GM21381 (cell line): ENCODE measurements around the gene DYNLL1.
"Not testable (repeated sequence)": the region's sequence is repeated elsewhere in the genome, so short reads cannot be mapped to it uniquely, and the experiment has no call there.

Experiments
- ATAC-seq: cut with Tn5 transposase; IDR thresholded peaks from one replicate; pipeline ENCODE4 v1.9.1; 2021; ENCODE audit warnings: mild to moderate bottlenecking, moderate library complexity; ENCODE audit not compliant: unreplicated experiment

Gene DYNLL1

DNA sequence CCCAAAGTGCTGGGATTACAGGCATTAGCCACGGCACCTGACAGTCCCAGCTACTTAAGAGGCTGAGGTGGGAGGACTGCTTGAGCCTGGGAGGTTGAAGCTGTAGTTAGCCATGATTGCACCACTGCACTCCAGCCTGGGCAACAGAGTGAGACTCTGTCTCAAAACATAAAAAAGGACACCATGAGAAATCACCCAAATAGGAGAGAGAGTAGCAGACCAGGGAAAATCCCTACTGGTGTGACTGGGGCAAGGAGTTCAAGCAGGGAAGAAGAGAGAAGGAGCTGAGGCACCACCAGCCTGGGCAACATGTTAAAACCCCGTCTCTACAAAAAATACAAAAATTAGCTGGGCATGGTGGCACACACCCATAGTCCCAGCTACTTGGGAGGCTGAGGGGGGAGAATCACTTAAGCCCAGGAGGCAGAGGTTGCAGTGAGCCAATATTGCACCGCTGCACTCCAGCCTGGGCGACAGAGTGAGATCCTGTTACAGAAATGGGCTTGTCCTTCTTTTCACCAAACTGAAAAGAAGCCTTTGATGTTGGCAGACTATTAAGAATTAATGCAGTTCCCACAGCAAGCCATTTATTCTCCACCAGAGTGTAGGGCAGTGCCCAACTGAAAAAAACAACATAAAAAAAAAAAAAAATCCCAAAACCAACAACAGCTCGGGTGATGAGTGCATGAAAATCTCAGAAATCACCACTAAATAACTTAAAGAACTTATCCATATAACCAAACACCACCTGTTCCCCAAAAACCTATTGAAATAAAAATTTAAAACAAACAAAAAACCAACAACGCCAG, 21.9 kb upstream of the DYNLL1 start:
- no peak for ATAC-seq

DNA sequence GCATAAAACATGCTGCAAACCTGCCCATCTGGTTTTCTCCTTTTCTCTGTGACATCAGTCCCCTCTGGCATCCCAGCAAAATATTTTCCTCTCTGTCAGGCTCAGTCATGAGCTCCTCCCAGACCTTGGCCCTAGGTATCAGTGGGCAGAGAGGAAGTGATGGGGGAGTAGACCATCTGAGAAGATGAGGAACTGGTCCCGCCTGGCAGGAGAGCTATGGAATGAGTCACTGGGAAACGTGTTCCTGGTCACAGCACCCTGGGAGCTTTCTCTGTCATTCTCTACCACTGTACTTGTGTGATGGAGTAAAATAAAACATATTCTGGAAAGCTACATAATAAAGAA, 21.3 kb upstream of the DYNLL1 start:
- ATAC-seq: no peak

GRCh38 chr12:120475643-120476042, 20.3 kb upstream of the DYNLL1 start:
- no peak for ATAC-seq

DNA sequence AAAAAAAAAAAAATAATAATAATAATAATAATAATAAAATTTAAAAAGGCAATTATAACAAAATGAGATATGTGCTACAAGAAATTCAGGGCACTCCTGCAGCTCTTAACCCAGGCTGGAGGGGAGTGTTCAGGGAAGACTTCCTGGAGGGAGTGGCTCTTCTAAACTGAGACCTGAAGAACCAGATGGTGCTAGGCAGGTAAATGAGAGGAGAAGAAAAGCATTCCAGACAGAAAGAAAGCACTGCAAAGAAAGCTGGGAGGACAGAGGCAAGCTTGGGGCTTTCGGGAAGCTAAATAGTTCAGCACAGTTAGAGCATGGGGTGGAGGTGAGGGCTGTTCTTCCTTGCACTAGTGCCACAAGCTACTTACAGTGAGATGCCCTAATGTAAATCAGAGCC, 16.5 kb upstream of the DYNLL1 start:
- ATAC-seq: no peak

DNA sequence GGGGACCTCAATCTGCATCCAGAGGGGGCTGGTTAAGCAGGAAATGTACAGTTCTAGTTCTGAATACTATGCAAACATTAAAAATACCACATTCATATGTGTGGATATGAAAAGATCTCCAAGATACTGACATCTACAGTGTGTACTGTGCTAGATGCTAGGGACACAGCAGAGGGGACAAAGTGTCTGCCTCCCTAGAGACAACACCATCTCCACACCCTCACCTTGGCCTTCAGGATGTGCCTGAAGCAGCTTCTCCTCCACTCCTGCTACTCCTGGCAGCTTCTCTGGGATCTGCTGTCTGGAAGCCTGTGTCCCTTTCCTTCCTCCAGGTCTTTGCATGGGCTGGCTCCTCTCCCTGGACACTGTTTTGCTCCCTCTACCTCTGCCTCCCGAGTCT, 15.7 kb upstream of the DYNLL1 start:
- no peak for ATAC-seq

DNA sequence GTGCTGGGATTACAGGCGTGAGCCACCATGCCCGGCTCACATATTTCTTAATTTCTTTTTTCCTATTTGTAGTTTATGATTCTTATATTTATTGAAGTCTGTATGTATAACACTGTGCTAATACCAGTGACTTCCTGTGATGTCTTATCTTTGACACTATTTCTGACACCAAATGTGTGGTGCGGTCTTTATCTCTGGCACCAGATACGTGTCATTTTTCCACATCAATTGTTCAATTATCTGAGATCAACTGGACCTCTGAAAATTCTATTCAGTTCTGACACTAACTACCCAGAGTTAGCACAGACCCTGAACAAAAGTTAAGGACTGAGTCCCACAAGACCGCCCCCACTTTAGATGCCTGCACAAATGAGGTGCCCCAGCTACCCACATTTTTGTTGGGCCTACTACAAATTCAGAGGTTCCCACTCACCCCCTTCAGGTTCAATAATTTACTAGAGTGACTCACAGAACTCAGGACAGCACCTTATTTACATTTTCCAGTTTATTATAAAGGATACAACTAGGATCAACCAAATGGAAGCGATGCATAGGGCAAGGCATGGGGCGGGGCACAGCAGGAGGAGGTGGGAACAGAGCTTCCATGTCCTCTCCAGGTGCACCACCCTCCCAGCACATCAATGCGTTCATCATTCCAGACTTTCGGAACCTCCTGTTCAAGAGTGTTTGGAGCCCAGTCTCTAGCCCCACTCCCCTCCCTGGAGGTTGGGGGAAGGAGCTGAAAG, 14.7 kb upstream of the DYNLL1 start:
- ATAC-seq: no peak

DNA sequence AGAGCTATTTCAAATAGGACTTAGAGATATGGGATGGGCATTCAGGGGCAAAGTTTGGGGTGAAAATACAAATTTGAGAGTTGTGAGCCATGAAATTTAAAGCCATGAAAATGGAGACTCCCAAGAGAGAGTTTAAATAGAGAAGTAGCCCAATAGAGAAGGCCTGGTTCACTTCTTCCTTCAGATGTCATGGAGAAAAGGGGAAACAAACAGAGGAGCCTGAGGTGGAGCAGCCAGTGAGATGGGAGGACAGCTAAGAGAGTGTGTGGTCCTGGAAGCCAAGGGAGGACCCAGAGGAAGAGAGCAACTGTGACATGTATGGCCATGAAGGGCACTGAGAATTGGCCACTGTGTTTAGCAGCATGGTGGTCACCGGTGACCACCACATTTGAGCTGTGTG, 12.3 kb upstream of the DYNLL1 start:
- no peak for ATAC-seq

GRCh38 chr12:120485961-120486881, 9.7 kb upstream of the DYNLL1 start:
- no peak for ATAC-seq

GRCh38 chr12:120487552-120487951, 8.4 kb upstream of the DYNLL1 start:
- not testable (repeated sequence) for ATAC-seq

GRCh38 chr12:120488057-120488640, 7.8 kb upstream of the DYNLL1 start:
- ATAC-seq: no peak

DNA sequence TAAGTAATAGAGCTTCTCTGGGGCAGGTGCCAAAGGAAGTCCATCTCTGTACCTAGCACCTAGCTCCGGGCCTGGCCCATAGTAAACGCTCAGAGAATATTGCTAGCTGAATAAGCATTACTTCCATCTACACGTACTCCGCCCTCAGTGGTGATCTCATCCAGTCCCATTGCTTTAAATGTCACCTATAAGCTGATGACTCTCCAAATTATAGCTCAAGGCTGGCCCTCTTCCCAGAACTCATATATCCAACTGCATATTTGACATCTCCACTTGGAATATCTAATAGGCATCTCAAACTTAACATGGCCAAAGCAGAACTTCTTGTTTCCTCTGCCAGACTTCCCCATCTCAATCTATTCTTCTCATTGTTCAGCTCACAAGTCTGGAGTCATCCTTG, 6.9 kb upstream of the DYNLL1 start:
- no peak for ATAC-seq

- no peak for ATAC-seq
These were observed 5.6 kb upstream of the DYNLL1 start for GRCh38 chr12:120490325-120490724.

DNA sequence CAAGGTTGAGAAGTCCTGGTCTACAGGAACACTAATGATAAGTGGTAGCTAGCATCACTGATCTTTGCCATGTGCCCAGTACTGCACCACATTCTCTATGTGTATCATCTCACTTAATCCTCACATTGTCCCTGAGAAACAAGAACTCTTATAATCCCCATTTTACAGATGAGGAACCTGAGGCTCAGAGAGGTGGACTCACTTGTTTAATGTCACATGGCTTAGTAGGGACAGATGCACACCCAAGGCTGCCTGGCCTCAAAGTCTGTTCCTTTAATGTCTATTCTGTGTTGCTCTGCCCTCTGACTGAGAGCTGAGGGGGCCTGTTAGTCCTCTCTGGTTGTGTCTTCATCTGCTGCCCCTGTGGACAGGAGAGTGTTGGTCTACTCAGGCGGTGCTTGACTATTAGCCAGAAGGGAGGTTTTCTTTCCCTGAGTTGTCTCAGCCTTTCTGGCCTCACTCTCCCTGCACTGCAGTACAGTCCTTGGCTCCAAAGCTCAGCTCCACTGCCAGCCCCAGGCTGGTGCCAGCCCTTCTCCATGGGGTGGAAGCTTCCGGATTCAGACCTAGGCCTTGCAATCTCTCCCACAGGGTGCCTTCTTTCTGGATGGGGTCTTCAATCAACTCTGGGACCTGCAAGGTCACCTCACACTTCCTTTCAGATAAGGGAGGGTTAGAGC, 4.9 kb upstream of the DYNLL1 start:
- ATAC-seq: no peak

- no peak for ATAC-seq
These were observed 655 bp upstream of the DYNLL1 start for GRCh38 chr12:120495186-120495730.

DNA sequence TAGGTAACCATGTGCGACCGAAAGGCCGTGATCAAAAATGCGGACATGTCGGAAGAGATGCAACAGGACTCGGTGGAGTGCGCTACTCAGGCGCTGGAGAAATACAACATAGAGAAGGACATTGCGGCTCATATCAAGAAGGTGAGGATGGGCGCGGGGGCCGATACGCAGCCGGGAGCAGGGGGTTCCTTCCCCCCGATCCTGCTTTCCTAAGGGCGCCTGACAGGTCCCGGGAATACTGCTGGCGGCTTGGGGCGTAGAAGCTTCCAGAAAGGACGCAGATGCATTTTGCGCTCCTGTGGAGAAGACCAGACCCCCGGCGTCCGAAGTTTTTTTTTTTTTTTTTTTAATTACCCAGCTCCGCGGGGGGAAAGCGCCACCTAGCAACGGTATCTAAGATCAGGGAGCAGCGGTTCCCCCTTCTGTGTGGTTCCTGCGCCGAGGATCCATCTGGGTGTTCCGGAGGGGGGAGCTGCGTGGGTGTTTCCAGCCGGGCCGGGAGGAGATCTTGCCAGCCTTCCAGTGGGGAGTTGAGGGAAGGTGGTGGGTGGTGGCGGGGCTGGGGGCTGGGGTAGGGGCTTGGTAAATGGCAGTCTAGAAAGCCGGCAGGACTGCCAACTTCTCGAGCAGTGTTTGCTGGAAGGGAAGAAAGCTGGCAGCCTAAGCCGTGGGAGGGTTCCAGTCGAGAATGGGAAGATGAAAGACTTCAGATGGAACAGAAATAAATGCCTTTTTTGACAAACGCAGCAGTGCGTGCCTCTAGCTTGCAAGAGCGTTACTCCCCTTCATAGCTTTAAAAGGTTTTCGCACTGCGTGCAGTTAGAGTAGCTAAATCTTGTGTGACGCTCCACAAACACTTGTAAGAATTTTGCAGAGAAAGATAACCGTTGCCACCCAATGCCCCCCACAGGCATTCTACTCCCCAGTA, 764 bp downstream of the DYNLL1 start:
- ATAC-seq: peak; percentile 8

DNA sequence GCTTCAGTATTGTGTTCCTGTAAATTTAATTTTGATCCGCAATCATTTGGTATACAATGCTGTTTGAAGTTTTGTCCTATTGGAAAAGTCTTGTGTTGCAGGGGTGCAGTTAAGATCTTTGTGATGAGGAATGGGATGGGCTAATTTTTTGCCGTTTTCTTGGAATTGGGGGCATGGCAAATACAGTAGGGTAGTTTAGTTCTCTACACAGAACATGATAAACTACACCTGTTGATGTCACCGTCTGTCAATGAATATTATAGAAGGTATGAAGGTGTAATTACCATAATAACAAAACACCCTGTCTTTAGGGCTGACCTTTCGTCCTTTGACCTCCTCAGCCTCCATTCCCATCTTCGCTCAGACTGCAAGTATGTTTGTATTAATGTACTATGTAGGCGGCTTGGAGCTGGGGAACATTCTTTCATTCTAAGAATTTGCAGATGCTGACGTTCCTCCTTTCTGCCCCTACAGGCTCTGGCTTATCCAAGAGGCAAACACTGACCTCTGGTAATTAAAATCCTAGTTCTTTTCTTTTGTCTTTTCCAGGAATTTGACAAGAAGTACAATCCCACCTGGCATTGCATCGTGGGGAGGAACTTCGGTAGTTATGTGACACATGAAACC, 1.7 kb downstream of the DYNLL1 start:
- no peak for ATAC-seq

DNA sequence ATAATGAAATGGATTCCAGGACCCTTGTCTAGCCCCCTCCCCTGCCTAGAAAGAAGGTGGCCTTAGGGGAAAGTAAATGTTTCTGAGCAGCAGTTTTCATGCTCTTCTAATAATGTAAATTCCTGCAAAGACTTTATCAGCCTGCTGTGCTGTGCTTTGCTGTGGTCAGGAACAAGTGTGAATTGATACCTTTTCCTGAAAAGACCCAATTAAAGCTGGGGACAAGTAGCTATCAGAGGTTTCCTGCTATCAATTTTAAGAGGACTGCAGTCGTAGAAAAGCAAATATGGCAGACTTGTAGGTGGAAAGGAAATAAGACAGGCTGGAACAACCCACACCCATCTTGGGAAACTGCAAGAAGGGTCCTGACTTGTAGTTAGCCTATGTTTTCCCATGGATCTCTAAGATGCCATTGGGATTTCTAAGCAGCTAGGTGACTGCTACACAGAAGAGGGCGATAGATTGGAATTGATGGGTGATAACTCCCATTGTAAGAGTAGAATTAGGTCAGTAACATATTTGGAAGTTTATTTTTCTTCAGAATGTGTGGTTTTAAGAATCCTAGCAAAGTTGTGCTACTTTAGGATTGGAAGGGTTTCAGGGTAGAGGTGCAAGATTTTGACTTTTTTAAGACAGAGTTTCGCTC, 3.1 kb downstream of the DYNLL1 start:
- ATAC-seq: no peak

DNA sequence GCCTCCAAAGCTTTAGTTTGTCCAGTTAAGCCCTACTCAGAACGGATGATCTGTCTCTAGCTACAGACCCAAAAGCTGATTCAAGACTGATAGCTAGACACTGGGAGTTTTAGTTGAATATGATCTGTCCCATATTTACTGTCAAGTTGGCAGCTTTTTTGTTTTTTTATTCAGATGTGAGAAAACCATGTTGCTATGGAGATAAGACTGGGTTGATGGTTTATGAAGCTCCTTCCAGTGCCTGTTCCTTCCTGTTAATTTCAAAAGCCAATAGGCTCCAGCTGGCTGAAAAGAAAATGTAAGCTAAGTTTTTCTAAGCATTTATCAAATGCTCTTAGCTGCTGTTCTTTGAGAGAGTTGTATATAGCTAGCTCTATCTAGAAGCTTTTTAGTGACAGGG, 4.7 kb downstream of the DYNLL1 start:
- no peak for ATAC-seq
